Parathyroid adenoma (tissue), 2 donors: Measurements from ENCODE around the gene DKC1.
"Not testable (repeated sequence)": the region's sequence is repeated elsewhere in the genome, so short reads cannot be mapped to it uniquely, and the experiment has no call there.

Experiments used
- H2AFZ ChIP-seq: fragments of 300-600 bp; sonication (generic); one replicate; pipeline ENCODE4 v1.7.0; 2017; ENCODE audit warnings: antibody characterized with exemption, mild to moderate bottlenecking
- H3K27ac ChIP-seq: fragments of 300-600 bp; sonication (generic); one replicate; pipeline ENCODE4 v1.7.0; 2017
- H3K27me3 ChIP-seq: fragments of 300-600 bp; sonication (generic); one replicate; pipeline ENCODE4 v1.7.0; 2017; ENCODE audit warnings: low read length; ENCODE audit not compliant: control insufficient read depth, insufficient read depth
- H3K36me3 ChIP-seq: fragments of 300-600 bp; sonication (generic); one replicate; pipeline ENCODE4 v1.7.0; 2017; ENCODE audit warnings: low read length; ENCODE audit not compliant: control insufficient read depth, insufficient read depth
- H3K4me1 ChIP-seq: fragments of 300-600 bp; sonication (generic); one replicate; pipeline ENCODE4 v1.7.0; 2017; ENCODE audit warnings: control low read depth
- H3K4me2 ChIP-seq: fragments of 300-600 bp; sonication (generic); one replicate; pipeline ENCODE4 v1.7.0; 2017; ENCODE audit warnings: low read length
- H3K4me3 ChIP-seq: fragments of 300-600 bp; sonication (generic); one replicate; pipeline ENCODE4 v1.7.0; 2017; ENCODE audit warnings: low read depth, low read length
- H3K79me2 ChIP-seq: fragments of 300-600 bp; sonication (generic); one replicate; pipeline ENCODE4 v1.7.0; 2017; ENCODE audit warnings: control low read depth
- H3K9ac ChIP-seq: fragments of 300-600 bp; sonication (generic); one replicate; pipeline ENCODE4 v1.7.0; 2017; ENCODE audit warnings: mild to moderate bottlenecking
- H3K9me3 ChIP-seq: fragments of 300-600 bp; sonication (generic); one replicate; pipeline ENCODE4 v1.7.0; 2017; ENCODE audit warnings: low read length; ENCODE audit not compliant: control insufficient read depth
- TF ChIP-seq, protein P1 (sequence below): fragments of 300-600 bp; sonication (generic); IDR thresholded peaks from one replicate; pipeline ENCODE4 v1.7.0; 2017; ENCODE audit warnings: antibody characterized with exemption, mild to moderate bottlenecking
- donor health status: primary hyperparathyroidism.

DKC1 gene

DNA sequence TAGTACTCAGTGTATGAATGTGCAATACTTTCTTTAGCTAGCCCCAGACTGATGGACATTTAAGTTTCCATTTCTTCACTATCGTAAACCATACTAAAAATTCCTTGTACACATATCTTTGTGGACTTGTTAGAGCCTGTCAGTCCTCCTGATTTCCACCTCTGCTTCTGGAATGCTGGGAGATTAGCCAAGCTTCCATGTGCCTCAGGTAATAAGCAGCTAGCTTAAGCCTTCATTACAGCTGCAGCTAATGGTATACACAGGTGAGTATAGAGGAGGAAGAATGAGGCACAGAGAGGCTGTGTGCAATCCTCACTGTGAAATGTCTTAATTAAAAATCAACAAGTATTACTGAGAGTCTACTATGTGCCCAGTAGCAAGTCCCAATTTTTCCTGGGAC, 62.0 kb downstream of the DKC1 start:
- Histone ChIP-seq H3K9me3 (no peaks in the 10 kb centered on the region), H3K4me1 (no peaks in the 10 kb centered on the region), H3K36me3 (no peaks in the 10 kb centered on the region), H2AFZ (no peak overlapping the region), H3K27ac (no peak overlapping the region), H3K9ac (no peak overlapping the region), H3K27me3 (no peaks in the 10 kb centered on the region), H3K4me3 (no peak overlapping the region), H3K79me2 (no peaks in the 10 kb centered on the region), H3K4me2 (no peak overlapping the region)
- TF ChIP-seq, protein P1, sequence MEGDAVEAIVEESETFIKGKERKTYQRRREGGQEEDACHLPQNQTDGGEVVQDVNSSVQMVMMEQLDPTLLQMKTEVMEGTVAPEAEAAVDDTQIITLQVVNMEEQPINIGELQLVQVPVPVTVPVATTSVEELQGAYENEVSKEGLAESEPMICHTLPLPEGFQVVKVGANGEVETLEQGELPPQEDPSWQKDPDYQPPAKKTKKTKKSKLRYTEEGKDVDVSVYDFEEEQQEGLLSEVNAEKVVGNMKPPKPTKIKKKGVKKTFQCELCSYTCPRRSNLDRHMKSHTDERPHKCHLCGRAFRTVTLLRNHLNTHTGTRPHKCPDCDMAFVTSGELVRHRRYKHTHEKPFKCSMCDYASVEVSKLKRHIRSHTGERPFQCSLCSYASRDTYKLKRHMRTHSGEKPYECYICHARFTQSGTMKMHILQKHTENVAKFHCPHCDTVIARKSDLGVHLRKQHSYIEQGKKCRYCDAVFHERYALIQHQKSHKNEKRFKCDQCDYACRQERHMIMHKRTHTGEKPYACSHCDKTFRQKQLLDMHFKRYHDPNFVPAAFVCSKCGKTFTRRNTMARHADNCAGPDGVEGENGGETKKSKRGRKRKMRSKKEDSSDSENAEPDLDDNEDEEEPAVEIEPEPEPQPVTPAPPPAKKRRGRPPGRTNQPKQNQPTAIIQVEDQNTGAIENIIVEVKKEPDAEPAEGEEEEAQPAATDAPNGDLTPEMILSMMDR: no peak

DNA sequence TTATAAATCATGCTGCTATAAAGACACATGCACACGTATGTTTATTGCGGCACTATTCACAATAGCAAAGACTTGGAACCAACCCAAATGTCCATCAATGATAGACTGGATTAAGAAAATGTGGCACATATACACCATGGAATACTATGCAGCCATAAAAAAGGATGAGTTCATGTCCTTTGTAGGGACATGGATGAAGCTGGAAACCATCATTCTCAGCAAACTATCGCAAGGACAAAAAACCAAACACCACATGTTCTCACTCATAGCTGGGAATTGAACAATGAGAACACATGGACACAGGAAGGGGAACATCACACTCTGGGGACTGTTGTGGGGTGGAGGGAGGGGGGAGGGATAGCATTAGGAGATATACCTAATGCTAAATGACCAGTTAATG, 62.9 kb downstream of the DKC1 start:
- not testable (repeated sequence) for H3K36me3 ChIP-seq, H3K9me3 ChIP-seq, H3K4me2 ChIP-seq, H2AFZ ChIP-seq, H3K27me3 ChIP-seq, H3K79me2 ChIP-seq, H3K9ac ChIP-seq, H3K27ac ChIP-seq, H3K4me1 ChIP-seq, H3K4me3 ChIP-seq
